ENCODE measurements around the gene HABP4. TPM values are rescaled to one million over a fixed set of nuclear protein-coding genes. Genes with fewer than 3 reads are reported as not detected.

The HABP4 gene
- total and polyA plus RNA-seq, 10 of the 15 experiments (the other 5 are each of a cell fraction or from before 2014, with no cell fraction given) = 1.6 to 15.4 (median 11.6) TPM

DNA sequence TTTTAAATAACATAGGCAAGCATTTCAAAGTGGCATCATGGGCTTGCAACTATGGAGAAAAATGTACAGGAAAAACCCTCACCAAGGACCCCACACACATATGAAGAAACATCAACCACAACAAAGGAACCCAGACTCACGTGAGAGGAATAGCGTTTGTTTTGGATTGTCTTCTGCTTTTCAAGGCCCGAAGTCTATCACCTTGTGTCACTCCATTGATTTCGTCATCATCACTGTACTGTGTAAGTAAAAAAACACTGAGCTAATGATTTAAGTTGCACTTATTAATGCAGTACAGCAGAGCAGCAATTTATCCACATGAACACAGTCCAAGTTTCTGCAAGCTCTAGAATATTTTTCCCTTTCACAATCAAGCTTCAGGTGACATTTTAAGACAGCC is 72.4 kb downstream of the HABP4 start:
- Histone ChIP-seq H3K36me3 (ENCODE audit: control insufficient read depth in 2 of 2, insufficient read depth in 2 of 2, low read length in 1 of 2) (no peaks in the 10 kb centered on the region), H3K9me3 (replicated peaks; ENCODE audit: control insufficient read depth, insufficient read depth, low read length) (no peaks in the 10 kb centered on the region), H3K27ac (ENCODE audit: control insufficient read depth, insufficient read depth) (no peak overlapping the region), H3K4me1 (ENCODE audit: control insufficient read depth, insufficient read depth, low read length) (no peaks in the 10 kb centered on the region), H3K4me3 (no peak overlapping the region), H3K9ac (ENCODE audit: control insufficient read depth, insufficient read depth, low read length) (no peak overlapping the region), H3K27me3 (replicated peaks in 1 of 2; ENCODE audit: control insufficient read depth in 2 of 2, insufficient read depth in 2 of 2, low read length in 1 of 2) (no peaks in the 10 kb centered on the region), H3K4me2 (ENCODE audit: control insufficient read depth, insufficient read depth) (no peak overlapping the region), H4K20me1 (ENCODE audit: control insufficient read depth, insufficient read depth) (no peaks in the 10 kb centered on the region), H3K79me2 (ENCODE audit: control insufficient read depth, insufficient read depth, low read length) (no peaks in the 10 kb centered on the region), H2AFZ (ENCODE audit: control insufficient read depth, low read depth, low read length) (no peak overlapping the region)
- intact Hi-C loops (cut with micrococcal nuclease; ENCODE audit: unreplicated experiment) (no loop called here), in situ Hi-C loops (cut with MboI) (no loop called here)
- CTCF ChIA-PET = interaction anchor here (0.7 to 1.4 kb wide), 6 partner anchors 8 to 106 kb away, joined by 3 to 6 read pairs (median 3); no protein-coding TSS in a partner anchor
- DNase-seq (ENCODE audit: low read depth, low spot score) = no peak
- RAD21 ChIA-PET (ENCODE audit: unreplicated experiment) = no interaction called here
- WGBS (ENCODE audit: insufficient coverage, insufficient replicate concordance, low lambda C conversion rate, missing lambda C conversion rate) = 25% methylated on average over 4 of the region's 4 CpGs
- POLR2A ChIA-PET = no interaction called here
- FAIRE-seq = no peak
- no TSS peak for BruUV-seq (replicated peaks)
- TF ChIP-seq, protein P1, sequence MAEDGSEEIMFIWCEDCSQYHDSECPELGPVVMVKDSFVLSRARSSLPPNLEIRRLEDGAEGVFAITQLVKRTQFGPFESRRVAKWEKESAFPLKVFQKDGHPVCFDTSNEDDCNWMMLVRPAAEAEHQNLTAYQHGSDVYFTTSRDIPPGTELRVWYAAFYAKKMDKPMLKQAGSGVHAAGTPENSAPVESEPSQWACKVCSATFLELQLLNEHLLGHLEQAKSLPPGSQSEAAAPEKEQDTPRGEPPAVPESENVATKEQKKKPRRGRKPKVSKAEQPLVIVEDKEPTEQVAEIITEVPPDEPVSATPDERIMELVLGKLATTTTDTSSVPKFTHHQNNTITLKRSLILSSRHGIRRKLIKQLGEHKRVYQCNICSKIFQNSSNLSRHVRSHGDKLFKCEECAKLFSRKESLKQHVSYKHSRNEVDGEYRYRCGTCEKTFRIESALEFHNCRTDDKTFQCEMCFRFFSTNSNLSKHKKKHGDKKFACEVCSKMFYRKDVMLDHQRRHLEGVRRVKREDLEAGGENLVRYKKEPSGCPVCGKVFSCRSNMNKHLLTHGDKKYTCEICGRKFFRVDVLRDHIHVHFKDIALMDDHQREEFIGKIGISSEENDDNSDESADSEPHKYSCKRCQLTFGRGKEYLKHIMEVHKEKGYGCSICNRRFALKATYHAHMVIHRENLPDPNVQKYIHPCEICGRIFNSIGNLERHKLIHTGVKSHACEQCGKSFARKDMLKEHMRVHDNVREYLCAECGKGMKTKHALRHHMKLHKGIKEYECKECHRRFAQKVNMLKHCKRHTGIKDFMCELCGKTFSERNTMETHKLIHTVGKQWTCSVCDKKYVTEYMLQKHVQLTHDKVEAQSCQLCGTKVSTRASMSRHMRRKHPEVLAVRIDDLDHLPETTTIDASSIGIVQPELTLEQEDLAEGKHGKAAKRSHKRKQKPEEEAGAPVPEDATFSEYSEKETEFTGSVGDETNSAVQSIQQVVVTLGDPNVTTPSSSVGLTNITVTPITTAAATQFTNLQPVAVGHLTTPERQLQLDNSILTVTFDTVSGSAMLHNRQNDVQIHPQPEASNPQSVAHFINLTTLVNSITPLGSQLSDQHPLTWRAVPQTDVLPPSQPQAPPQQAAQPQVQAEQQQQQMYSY (CRISPR knock-in tag; IDR thresholded peaks at IDR 0.05) = no peak
- TF ChIP-seq BHLHE40 (IDR thresholded peaks at IDR 0.05; ENCODE audit: borderline replicate concordance in 1 of 2, low read depth in 2 of 2, low read length in 1 of 2) = peak; percentile 32 to 69; a peak in 2 of 4 replicates
- TF ChIP-seq POLR2AphosphoS2 (IDR thresholded peaks at IDR 0.05; ENCODE audit: low read depth, low read length) = no peak
- no peak for TF ChIP-seq CHD1 (IDR thresholded peaks at IDR 0.05; ENCODE audit: low read depth, low read length)
- TF ChIP-seq NR2C2 (IDR thresholded peaks at IDR 0.05; ENCODE audit: borderline replicate concordance, control insufficient read depth, insufficient read length, low read depth) = no peak
- TF ChIP-seq FOS (IDR thresholded peaks at IDR 0.05; ENCODE audit: borderline replicate concordance, extremely low read depth, insufficient read length) = no peak
- TF ChIP-seq, protein P2, sequence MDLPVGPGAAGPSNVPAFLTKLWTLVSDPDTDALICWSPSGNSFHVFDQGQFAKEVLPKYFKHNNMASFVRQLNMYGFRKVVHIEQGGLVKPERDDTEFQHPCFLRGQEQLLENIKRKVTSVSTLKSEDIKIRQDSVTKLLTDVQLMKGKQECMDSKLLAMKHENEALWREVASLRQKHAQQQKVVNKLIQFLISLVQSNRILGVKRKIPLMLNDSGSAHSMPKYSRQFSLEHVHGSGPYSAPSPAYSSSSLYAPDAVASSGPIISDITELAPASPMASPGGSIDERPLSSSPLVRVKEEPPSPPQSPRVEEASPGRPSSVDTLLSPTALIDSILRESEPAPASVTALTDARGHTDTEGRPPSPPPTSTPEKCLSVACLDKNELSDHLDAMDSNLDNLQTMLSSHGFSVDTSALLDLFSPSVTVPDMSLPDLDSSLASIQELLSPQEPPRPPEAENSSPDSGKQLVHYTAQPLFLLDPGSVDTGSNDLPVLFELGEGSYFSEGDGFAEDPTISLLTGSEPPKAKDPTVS (IDR thresholded peaks at IDR 0.05; ENCODE audit: low read depth, low read length) = no peak
- peak; percentile 44; the same call in 1 of the 2 replicates for TF ChIP-seq RUNX3 (IDR thresholded peaks at IDR 0.05; ENCODE audit: low read length)
- no peak for TF ChIP-seq PAX8 (IDR thresholded peaks at IDR 0.05)
- SMC1A ChIA-PET (ENCODE audit: uncharacterized antibody, unreplicated experiment) = interaction anchor here (1.1 to 1.3 kb wide), 2 partner anchors 10 to 34 kb away, joined by 3 to 4 read pairs; no protein-coding TSS in a partner anchor
- ATAC-seq = no peak

Data from GM12878 (cell line).